Thyroid gland (tissue), 4 donors: ENCODE data around the gene CACNA1H. TPM values are rescaled to one million over a fixed set of nuclear protein-coding genes. Genes with fewer than 3 reads are reported as not detected.

ENCODE experiments used
- DNase-seq, 2 donors: peaks; one replicate each; pipeline ENCODE4 v3.0.0-alpha.2; 2019
- H3K27ac ChIP-seq, 3 donors: fragments of 200-600 bp; sonication (generic); 1 replicate in 2 of 3; 2 replicates in 1 of 3; pipeline ENCODE4 v1.5.1; 2016 to 2019; ENCODE audit warnings: mild to moderate bottlenecking in 1 of 3, moderate library complexity in 1 of 3
- H3K27me3 ChIP-seq: fragments of 200-600 bp; sonication (generic); one replicate; pipeline ENCODE4 v1.5.1; 2019
- H3K36me3 ChIP-seq, 2 donors: fragments of 200-600 bp; sonication (generic); one replicate each; pipeline ENCODE4 v1.5.1; 2016 to 2019
- H3K4me1 ChIP-seq, 2 donors: fragments of 200-600 bp; sonication (generic); one replicate each; pipeline ENCODE4 v1.5.1; 2017 to 2019
- H3K4me3 ChIP-seq, 3 donors: fragments of 200-600 bp; sonication (generic); replicated peaks in 1 of 3; 1 replicate in 2 of 3; 2 replicates in 1 of 3; pipeline ENCODE4 v1.5.1; 2016; ENCODE audit warnings: mild to moderate bottlenecking in 1 of 3
- H3K9me3 ChIP-seq: fragments of 200-600 bp; sonication (generic); one replicate; pipeline ENCODE4 v1.5.1; 2017
- POLR2A ChIP-seq, 2 donors: fragments of 450-650 bp; IDR thresholded peaks; one replicate each; pipeline ENCODE4 v1.6.1; 2017; ENCODE audit warnings: antibody characterized with exemption in 2 of 2, mild to moderate bottlenecking in 2 of 2, moderate library complexity in 1 of 2
- WGBS, 2 donors: methylation state at CpG; one replicate each; pipeline ENCODE4 v1.1.5; 2017; 5-methylcytosine and 5-hydroxymethylcytosine counted together
- intact Hi-C: fragments of 100-400 bp; cut with DNase I; formaldehyde crosslinking; loops from one replicate; pipeline ENCODE4 v1.15.1; 2023
- total RNA-seq, 4 donors: library from RNA; depleted of rRNA; stranded (reverse); fragments of >200 nt; gene quantifications; one replicate each; pipeline ENCODE4 v1.2.3, GENCODE V29; 2016
- TF ChIP-seq, protein P1 (sequence below), 6 experiments: fragments of 200-600 bp in 3 of 6; fragments of 450-650 bp in 3 of 6; sonication (generic) in 3 of 6; IDR thresholded peaks; one replicate each; pipeline ENCODE4 v1.5.1; 2016 to 2019; ENCODE audit warnings: antibody characterized with exemption in 6 of 6, mild to moderate bottlenecking in 2 of 6, inconsistent platforms in 1 of 6, moderate library complexity in 1 of 6

Gene CACNA1H
- total RNA-seq, 4 donors from 2014 or later: 8.4 to 12.4 (median 9.3) TPM

DNA sequence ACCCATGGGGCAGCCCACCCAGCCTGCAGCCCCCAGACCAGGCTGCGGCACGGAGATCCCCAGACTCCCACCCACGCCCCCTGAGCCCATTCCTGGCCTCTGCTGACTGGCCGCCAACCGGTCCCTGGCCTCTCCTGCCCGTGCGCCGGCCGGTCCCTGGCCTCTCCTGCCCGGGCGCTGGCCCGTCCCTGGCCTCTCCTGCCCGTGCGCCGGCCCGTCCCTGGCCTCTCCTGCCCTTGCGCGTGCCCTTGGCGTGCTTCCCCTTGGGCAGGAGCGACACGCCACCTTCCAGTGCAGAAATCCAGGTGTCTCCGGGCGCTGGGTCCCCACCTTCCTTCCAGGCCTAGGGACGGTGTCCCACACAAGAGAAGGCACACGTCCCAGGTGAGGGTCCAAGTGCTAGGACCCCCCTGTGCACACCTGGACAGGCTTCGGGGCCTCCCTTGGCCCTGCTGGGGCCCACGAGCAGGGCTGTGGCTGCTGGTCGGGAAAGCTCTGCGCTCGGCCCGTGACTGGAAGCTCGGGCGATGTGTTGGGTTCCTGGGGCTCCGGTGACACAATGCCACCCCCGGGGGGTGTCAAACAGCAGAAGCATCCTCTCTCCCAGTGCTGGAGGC, 21.4 kb upstream of the CACNA1H start:
- no peak for TF ChIP-seq POLR2A (IDR thresholded peaks at IDR 0.05)
- TF ChIP-seq, protein P1, sequence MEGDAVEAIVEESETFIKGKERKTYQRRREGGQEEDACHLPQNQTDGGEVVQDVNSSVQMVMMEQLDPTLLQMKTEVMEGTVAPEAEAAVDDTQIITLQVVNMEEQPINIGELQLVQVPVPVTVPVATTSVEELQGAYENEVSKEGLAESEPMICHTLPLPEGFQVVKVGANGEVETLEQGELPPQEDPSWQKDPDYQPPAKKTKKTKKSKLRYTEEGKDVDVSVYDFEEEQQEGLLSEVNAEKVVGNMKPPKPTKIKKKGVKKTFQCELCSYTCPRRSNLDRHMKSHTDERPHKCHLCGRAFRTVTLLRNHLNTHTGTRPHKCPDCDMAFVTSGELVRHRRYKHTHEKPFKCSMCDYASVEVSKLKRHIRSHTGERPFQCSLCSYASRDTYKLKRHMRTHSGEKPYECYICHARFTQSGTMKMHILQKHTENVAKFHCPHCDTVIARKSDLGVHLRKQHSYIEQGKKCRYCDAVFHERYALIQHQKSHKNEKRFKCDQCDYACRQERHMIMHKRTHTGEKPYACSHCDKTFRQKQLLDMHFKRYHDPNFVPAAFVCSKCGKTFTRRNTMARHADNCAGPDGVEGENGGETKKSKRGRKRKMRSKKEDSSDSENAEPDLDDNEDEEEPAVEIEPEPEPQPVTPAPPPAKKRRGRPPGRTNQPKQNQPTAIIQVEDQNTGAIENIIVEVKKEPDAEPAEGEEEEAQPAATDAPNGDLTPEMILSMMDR (IDR thresholded peaks at IDR 0.05): no peak
- no peaks in the 10 kb centered on the region for H3K9me3 ChIP-seq
- no peak for DNase-seq
- H3K4me1 ChIP-seq: no peaks in the 10 kb centered on the region
- WGBS, 2 donors: 92 to 93% methylated on average over 14 to 19 of the region's 35 CpGs
- no peak overlapping the region for H3K27ac ChIP-seq
- intact Hi-C loops: no loop called here
- no peak overlapping the region for H3K4me3 ChIP-seq
- no peaks in the 10 kb centered on the region for H3K27me3 ChIP-seq
- H3K36me3 ChIP-seq: no peaks in the 10 kb centered on the region

DNA sequence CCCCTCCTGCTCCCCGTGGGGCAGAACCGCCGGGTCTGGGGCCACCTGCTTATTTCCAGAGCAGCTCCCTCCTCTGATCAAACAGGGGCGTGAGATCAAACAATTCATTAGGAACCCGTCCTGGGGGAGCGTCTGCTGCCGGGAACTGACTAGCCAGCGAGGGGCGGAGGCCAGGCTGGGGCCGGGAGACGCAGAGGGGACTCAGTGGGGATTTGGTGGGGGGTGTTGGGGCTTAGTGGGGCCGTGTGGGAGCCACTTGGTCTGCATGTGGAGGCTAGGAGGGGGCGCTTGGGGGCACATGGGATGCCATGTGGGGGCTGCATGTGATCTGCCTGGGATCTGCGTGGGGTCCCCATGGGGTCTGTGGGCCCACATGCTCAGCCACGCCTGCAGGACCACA, 20.5 kb upstream of the CACNA1H start:
- Histone ChIP-seq H3K4me3 (no peak overlapping the region), H3K27ac (no peak overlapping the region), H3K4me1 (no peaks in the 10 kb centered on the region), H3K27me3 (no peaks in the 10 kb centered on the region), H3K9me3 (no peaks in the 10 kb centered on the region), H3K36me3 (no peaks in the 10 kb centered on the region)
- 61 to 80% methylated on average over 1 to 5 of the region's 15 CpGs for WGBS, 2 donors
- no peak for DNase-seq
- TF ChIP-seq POLR2A (IDR thresholded peaks at IDR 0.05): no peak
- TF ChIP-seq, protein P1 (IDR thresholded peaks at IDR 0.05): no peak
- intact Hi-C loops: no loop called here

DNA sequence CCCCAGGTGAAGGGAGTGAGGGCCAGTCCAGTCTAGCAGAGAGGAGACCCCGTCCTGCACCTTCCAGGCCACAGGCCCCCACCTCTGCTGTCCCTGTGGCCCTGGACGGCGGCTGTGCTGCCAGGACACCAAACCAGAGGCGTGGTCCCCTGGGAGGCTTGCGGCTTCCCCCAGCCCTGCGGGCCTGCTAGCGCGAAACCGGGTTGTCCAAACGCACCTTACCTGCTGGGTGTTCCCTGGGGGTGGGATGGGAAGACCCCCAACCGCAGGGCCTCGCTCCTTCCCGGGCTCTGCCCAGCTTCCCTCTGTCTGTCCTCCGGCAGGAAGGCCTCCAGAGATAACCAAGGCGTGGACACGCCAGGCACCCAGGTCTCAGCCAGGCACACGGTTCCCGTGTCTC, 19.6 kb upstream of the CACNA1H start:
- DNase-seq: no peak
- Histone ChIP-seq H3K4me1 (no peaks in the 10 kb centered on the region), H3K27me3 (no peaks in the 10 kb centered on the region), H3K36me3 (no peaks in the 10 kb centered on the region), H3K4me3 (no peak overlapping the region), H3K9me3 (no peaks in the 10 kb centered on the region), H3K27ac (no peak overlapping the region)
- intact Hi-C loops: no loop called here
- TF ChIP-seq, protein P1 (IDR thresholded peaks at IDR 0.05): no peak
- TF ChIP-seq POLR2A (IDR thresholded peaks at IDR 0.05): no peak
- WGBS, 2 donors: 86% methylated on average over 14 of the region's 18 CpGs; no CpG with 5 or more reads in 1 of the 2 donors

DNA sequence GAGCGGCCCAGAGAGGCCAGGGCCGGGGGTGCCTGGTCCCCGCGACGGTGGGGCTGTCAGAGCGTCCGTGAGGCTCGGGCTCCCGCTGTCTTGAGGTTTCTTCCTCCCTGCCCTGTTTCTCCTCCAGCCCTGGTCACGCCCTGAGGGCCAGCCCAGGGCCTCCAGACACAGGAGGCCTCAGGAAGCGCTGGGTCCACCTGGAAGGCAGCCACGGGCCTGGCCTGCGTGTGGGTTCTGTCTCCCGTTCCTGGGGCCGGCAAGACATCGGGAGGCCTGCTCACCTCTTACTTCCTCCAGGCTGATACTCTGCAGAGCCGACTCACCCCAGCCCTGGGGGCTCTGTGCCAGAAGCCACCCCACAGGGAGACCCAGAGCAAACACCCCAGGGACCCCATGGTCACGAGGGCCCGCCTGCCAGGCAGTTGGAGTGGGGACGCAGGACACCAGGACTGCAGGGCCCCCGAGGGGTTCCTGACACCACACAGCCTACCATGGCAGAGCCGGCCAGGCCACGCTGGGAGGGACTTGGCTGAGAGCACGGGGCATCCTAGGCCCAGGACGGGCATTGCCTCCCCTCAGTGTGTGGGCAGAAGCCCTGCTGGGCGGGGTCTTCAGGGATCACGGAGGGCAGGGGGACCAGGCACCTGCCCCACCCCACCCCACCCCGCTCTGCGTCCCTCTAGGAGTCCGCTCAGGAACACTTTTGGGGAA, 18.9 kb upstream of the CACNA1H start:
- no peaks in the 10 kb centered on the region for H3K36me3 ChIP-seq
- no peaks in the 10 kb centered on the region for H3K9me3 ChIP-seq
- H3K4me3 ChIP-seq: no peak overlapping the region
- H3K4me1 ChIP-seq: no peaks in the 10 kb centered on the region
- WGBS, 2 donors: 60 to 61% methylated on average over 14 to 15 of the region's 30 CpGs
- intact Hi-C loops: no loop called here
- H3K27ac ChIP-seq: no peak overlapping the region
- TF ChIP-seq, protein P1 (IDR thresholded peaks at IDR 0.05): no peak
- no peak for TF ChIP-seq POLR2A (IDR thresholded peaks at IDR 0.05)
- H3K27me3 ChIP-seq: no peaks in the 10 kb centered on the region
- no peak for DNase-seq

DNA sequence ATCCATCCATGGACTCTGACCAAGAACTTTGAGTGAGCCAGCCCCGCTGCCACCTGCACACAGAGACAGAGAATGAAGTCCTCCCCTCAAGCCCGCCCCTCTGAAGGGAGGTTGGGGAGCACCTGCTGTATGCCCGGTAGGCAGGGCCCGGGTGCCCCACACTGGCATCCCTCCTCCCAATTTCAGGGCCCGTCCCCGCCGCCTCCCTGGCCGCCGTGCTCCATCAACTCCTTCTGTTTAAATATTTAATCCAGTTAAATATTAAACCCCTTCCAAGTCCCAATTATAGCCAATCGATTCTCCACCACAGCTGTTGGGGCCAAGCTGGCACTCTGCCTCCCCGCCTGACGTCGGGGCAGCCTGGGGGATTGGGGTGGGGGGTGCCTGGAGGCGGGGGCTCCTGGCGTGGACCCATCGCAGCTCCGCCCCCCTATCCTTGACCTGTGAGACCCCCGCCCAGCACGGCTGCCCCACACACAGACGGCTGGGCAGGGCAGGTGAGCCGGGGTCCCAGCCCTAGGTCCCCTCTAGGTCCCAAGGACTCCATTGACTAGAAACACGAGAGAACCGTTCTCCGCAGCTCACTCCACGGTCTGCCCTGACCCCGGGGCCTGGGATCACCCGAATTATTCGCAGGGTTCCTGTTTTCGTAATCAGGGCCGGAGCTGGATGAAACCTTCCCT, 18.0 kb upstream of the CACNA1H start:
- H3K4me1 ChIP-seq: no peaks in the 10 kb centered on the region
- no peak overlapping the region for H3K27ac ChIP-seq
- 68 to 84% methylated on average over 26 to 30 of the region's 30 CpGs for WGBS, 2 donors
- H3K36me3 ChIP-seq: no peaks in the 10 kb centered on the region
- intact Hi-C loops: no loop called here
- no peak overlapping the region for H3K4me3 ChIP-seq
- H3K27me3 ChIP-seq: no peaks in the 10 kb centered on the region
- DNase-seq: no peak
- no peaks in the 10 kb centered on the region for H3K9me3 ChIP-seq
- TF ChIP-seq, protein P1 (IDR thresholded peaks at IDR 0.05): no peak
- TF ChIP-seq POLR2A (IDR thresholded peaks at IDR 0.05): no peak
